PC-9 (cell line): ENCODE measurements around the gene ABLIM2.

Source experiments
- CTCF ChIP-seq: fragments of 200-600 bp; sonication (generic); conservative IDR thresholded peaks from 2 replicates; pipeline ENCODE4 v1.6.1; 2017; ENCODE audit warnings: mixed run types, antibody characterized with exemption, mild to moderate bottlenecking, moderate library complexity
- EZH2 ChIP-seq: fragments of 200-600 bp; sonication (generic); IDR thresholded peaks from 2 replicates; pipeline ENCODE4 v1.8.0; 2017; ENCODE audit warnings: antibody characterized with exemption, low read depth

GRCh38 chr4:8185930-8186329 is 27.3 kb upstream of the ABLIM2 start:
- TF ChIP-seq CTCF (no peak), EZH2 (no peak)
